HepG2 (cell line): Measurements from ENCODE around the gene DUSP9. TPM values are rescaled to one million over a fixed set of nuclear protein-coding genes. Genes with fewer than 3 reads are reported as not detected.

Experiments
- KDM5A ChIP-seq: fragments of 200-600 bp; sonication (generic); IDR thresholded peaks from 2 replicates; pipeline ENCODE4 v1.7.0; 2018; ENCODE audit warnings: antibody characterized with exemption, mild to moderate bottlenecking, low read length, borderline replicate concordance
- KDM6A ChIP-seq: IDR thresholded peaks from 2 replicates; pipeline ENCODE4 v1.6.1; 2016; ENCODE audit warnings: low read depth
- KLF13 ChIP-seq: sonication (generic); formaldehyde crosslinking; IDR thresholded peaks from 2 replicates; pipeline ENCODE4 v1.4.0; 2020; ENCODE audit warnings: mild to moderate bottlenecking, missing genetic modification reagents
- PRPF4 ChIP-seq: fragments of 200-400 bp; formaldehyde crosslinking; IDR thresholded peaks from 2 replicates; pipeline ENCODE4 v1.6.1; 2016; ENCODE audit warnings: low read length, low read depth; ENCODE audit not compliant: poor library complexity, severe bottlenecking
- RAD21 ChIP-seq: fragments of 450-650 bp; formaldehyde crosslinking; IDR thresholded peaks from 2 replicates; pipeline ENCODE4 v1.5.0; 2020; ENCODE audit warnings: mild to moderate bottlenecking
- SIX1 ChIP-seq: sonication (generic); formaldehyde crosslinking; IDR thresholded peaks from 2 replicates; pipeline ENCODE4 v1.4.0; 2020; ENCODE audit warnings: missing genetic modification reagents, borderline replicate concordance
- SP2 ChIP-seq: sonication (generic); formaldehyde crosslinking; IDR thresholded peaks from 2 replicates; pipeline ENCODE4 v1.5.1; 2020; ENCODE audit warnings: mild to moderate bottlenecking, missing genetic modification reagents
- SRY ChIP-seq: sonication (generic); formaldehyde crosslinking; IDR thresholded peaks from 2 replicates; pipeline ENCODE4 v1.8.0; 2022; ENCODE audit warnings: mild to moderate bottlenecking, missing genetic modification reagents
- ZBTB10 ChIP-seq: sonication (generic); formaldehyde crosslinking; IDR thresholded peaks from 2 replicates; pipeline ENCODE4 v1.4.0; 2020; ENCODE audit warnings: missing genetic modification reagents, borderline replicate concordance
- ZBTB14 ChIP-seq: sonication (generic); formaldehyde crosslinking; IDR thresholded peaks from 2 replicates; pipeline ENCODE4 v1.4.0; 2020; ENCODE audit warnings: missing genetic modification reagents
- ZFAT ChIP-seq: sonication (generic); formaldehyde crosslinking; conservative IDR thresholded peaks from 2 replicates; pipeline ENCODE4 v1.8.1; 2023; ENCODE audit warnings: missing genetic modification reagents, inconsistent platforms
- ZNF331 ChIP-seq: sonication (generic); formaldehyde crosslinking; IDR thresholded peaks from 2 replicates; pipeline ENCODE4 v1.4.0; 2020; ENCODE audit warnings: missing genetic modification reagents
- ZNF33B ChIP-seq: sonication (generic); formaldehyde crosslinking; IDR thresholded peaks from 2 replicates; pipeline ENCODE4 v1.5.1; 2020; ENCODE audit warnings: mild to moderate bottlenecking, missing genetic modification reagents
- ZNF367 ChIP-seq: sonication (generic); formaldehyde crosslinking; IDR thresholded peaks from 2 replicates; pipeline ENCODE4 v1.4.0; 2020; ENCODE audit warnings: missing genetic modification reagents, borderline replicate concordance
- ZNF382 ChIP-seq: sonication (generic); formaldehyde crosslinking; IDR thresholded peaks from 2 replicates; pipeline ENCODE4 v1.5.0; 2020; ENCODE audit warnings: missing genetic modification reagents, mild to moderate bottlenecking, borderline replicate concordance
- ZNF430 ChIP-seq: sonication (generic); formaldehyde crosslinking; IDR thresholded peaks from 2 replicates; pipeline ENCODE4 v1.9.0; 2021; ENCODE audit warnings: mild to moderate bottlenecking, missing genetic modification reagents
- ZNF501 ChIP-seq: sonication (generic); formaldehyde crosslinking; IDR thresholded peaks from 2 replicates; pipeline ENCODE4 v1.5.1; 2020; ENCODE audit warnings: mild to moderate bottlenecking, moderate library complexity, missing genetic modification reagents
- ZNF589 ChIP-seq: sonication (generic); formaldehyde crosslinking; conservative IDR thresholded peaks from 2 replicates; pipeline ENCODE4 v1.8.0; 2022; ENCODE audit warnings: mild to moderate bottlenecking, moderate library complexity, missing genetic modification reagents
- ZNF710 ChIP-seq: sonication (generic); formaldehyde crosslinking; IDR thresholded peaks from 2 replicates; pipeline ENCODE4 v1.5.0; 2020; ENCODE audit warnings: mild to moderate bottlenecking, missing genetic modification reagents, borderline replicate concordance
- polyA plus RNA-seq, 8 experiments: library from polyadenylated mRNA; depleted of rRNA in 3 of 8; stranded (reverse) in 7 of 8; unstranded in 1 of 8; fragments of >200 nt; fragmentation: Illumina TruSeq in 4 of 8; extraction: Trizol in 4 of 8; gene quantifications; 2 replicates each; pipeline versions ENCODE4 v1.2.1 to v1.2.3, GENCODE V29; 2011 to 2016; ENCODE audit warnings: low read depth in 4 of 8, missing spikeins in 1 of 8, mixed read lengths in 1 of 8; ENCODE audit not compliant: insufficient read depth in 1 of 8
- total RNA-seq, 5 experiments: library from RNA; depleted of rRNA; stranded (reverse); fragments of >200 nt; fragmentation: Illumina TruSeq; extraction: Trizol; gene quantifications; 2 replicates each; pipeline ENCODE4 v1.2.3, GENCODE V29; 2016; ENCODE audit warnings: low read depth in 1 of 5
- TF ChIP-seq, protein P1 (sequence below): IDR thresholded peaks from 2 replicates; pipeline ENCODE4 v1.6.1; 2016; ENCODE audit warnings: mild to moderate bottlenecking
- TF ChIP-seq, protein P2 (sequence below): sonication (generic); formaldehyde crosslinking; IDR thresholded peaks from 2 replicates; pipeline ENCODE4 v1.8.1; 2023; ENCODE audit warnings: mild to moderate bottlenecking, missing genetic modification reagents

DUSP9 gene
- total and polyA plus RNA-seq, 2 of the 13 experiments (the other 11 are each of a cell fraction or from before 2014, with no cell fraction given), result 235 to 435 TPM

GRCh38 chrX:153646620-153647373, at the start of gene DUSP9 (continued):
- no peak for TF ChIP-seq ZBTB14 (CRISPR knock-in tag)
- TF ChIP-seq ZBTB10, result peak; percentile 53; the same call in 1 of the 2 replicates
- peak; percentile 29; the same call in 1 of the 2 replicates for TF ChIP-seq SP2 (CRISPR knock-in tag)
- TF ChIP-seq KDM6A (CRISPR knock-in tag), result peak; percentile 55; the same call in 1 of the 2 replicates
- TF ChIP-seq ZFAT (CRISPR knock-in tag), result no peak
- TF ChIP-seq ZNF331 (CRISPR knock-in tag), result peak; percentile 51; the same call in 1 of the 2 replicates
- no peak for TF ChIP-seq ZNF367
- TF ChIP-seq ZNF710 (CRISPR knock-in tag), result no peak
- TF ChIP-seq KLF13 (CRISPR knock-in tag), result no peak
- no peak for TF ChIP-seq ZNF382 (CRISPR knock-in tag)
- TF ChIP-seq SRY (CRISPR knock-in tag), result peak; percentile 37; the same call in 1 of the 2 replicates
- no peak for TF ChIP-seq SIX1 (CRISPR knock-in tag)
- TF ChIP-seq ZNF430 (CRISPR knock-in tag), result peak; percentile 76; the same call in 1 of the 2 replicates
- TF ChIP-seq, protein P1, sequence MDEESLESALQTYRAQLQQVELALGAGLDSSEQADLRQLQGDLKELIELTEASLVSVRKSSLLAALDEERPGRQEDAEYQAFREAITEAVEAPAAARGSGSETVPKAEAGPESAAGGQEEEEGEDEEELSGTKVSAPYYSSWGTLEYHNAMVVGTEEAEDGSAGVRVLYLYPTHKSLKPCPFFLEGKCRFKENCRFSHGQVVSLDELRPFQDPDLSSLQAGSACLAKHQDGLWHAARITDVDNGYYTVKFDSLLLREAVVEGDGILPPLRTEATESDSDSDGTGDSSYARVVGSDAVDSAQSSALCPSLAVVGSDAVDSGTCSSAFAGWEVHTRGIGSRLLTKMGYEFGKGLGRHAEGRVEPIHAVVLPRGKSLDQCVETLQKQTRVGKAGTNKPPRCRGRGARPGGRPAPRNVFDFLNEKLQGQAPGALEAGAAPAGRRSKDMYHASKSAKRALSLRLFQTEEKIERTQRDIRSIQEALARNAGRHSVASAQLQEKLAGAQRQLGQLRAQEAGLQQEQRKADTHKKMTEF (CRISPR knock-in tag), result peak; percentile 70; the same call in 1 of the 2 replicates
- no peak for TF ChIP-seq RAD21 (CRISPR knock-in tag)
- no peak for TF ChIP-seq ZNF501 (CRISPR knock-in tag)
- TF ChIP-seq, protein P2, sequence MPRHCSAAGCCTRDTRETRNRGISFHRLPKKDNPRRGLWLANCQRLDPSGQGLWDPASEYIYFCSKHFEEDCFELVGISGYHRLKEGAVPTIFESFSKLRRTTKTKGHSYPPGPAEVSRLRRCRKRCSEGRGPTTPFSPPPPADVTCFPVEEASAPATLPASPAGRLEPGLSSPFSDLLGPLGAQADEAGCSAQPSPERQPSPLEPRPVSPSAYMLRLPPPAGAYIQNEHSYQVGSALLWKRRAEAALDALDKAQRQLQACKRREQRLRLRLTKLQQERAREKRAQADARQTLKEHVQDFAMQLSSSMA (CRISPR knock-in tag), result no peak
- no peak for TF ChIP-seq KDM5A
- no peak for TF ChIP-seq PRPF4
- TF ChIP-seq ZNF589 (CRISPR knock-in tag), result peak; percentile 50; the same call in 1 of the 2 replicates
- TF ChIP-seq ZNF33B (CRISPR knock-in tag), result no peak
